Measurements from ENCODE around the gene TBC1D5. TPM values are rescaled to one million over a fixed set of nuclear protein-coding genes. Genes with fewer than 3 reads are reported as not detected.
"Not testable (repeated sequence)": the region's sequence is repeated elsewhere in the genome, so short reads cannot be mapped to it uniquely, and the experiment has no call there.

TBC1D5 gene
- total and polyA plus RNA-seq, 2 of the 4 experiments (the other 2 are of a cell fraction): 16.4 to 57.0 TPM

- H4K8ac ChIP-seq (ENCODE audit: low read depth in 2 of 2, low read length in 2 of 2); H2AFZ ChIP-seq (replicated peaks; ENCODE audit: low read length, poor library complexity); CTCF ChIA-PET; H3K9ac ChIP-seq (ENCODE audit: low read depth, low read length); H4K91ac ChIP-seq (ENCODE audit: insufficient read depth, low read depth, low read length); intact Hi-C loops (cut with micrococcal nuclease); POLR2A ChIA-PET (ENCODE audit: unreplicated experiment); H3K4me2 ChIP-seq (ENCODE audit: low read depth, low read length); H3K27me3 ChIP-seq (ENCODE audit: control insufficient read depth, insufficient read depth, low read length); H3K14ac ChIP-seq (replicated peaks; ENCODE audit: low read depth, low read length); H4K20me1 ChIP-seq (ENCODE audit: insufficient read depth, low read length); H3K36me3 ChIP-seq (ENCODE audit: control insufficient read depth, insufficient read depth, low read length); H3K18ac ChIP-seq (ENCODE audit: low read depth, low read length); H2AK9ac ChIP-seq (replicated peaks; ENCODE audit: low read depth, low read length, poor library complexity); H3K23ac ChIP-seq (ENCODE audit: low read depth, low read length); H4K5ac ChIP-seq (ENCODE audit: low read depth, low read length); H2BK20ac ChIP-seq (ENCODE audit: low read depth, low read length); dilution Hi-C loops (cut with HindIII; ENCODE audit: low sequenced_read_pairs, unreplicated experiment); H3K9me3 ChIP-seq (ENCODE audit: control insufficient read depth, insufficient read depth, low read length); ATAC-seq (ENCODE audit: low read depth); H3K4ac ChIP-seq (ENCODE audit: low read depth, low read length); H3K4me3 ChIP-seq (ENCODE audit: insufficient read depth, low read depth, low read length); H3K56ac ChIP-seq (ENCODE audit: extremely low read depth, insufficient read depth, low read length); H2BK120ac ChIP-seq (ENCODE audit: low read depth, low read length); H2BK15ac ChIP-seq (ENCODE audit: low read depth, low read length); H3K4me1 ChIP-seq (ENCODE audit: control insufficient read depth, insufficient read depth, low read length); BruUV-seq (replicated peaks); DNase-seq; H3K9me1 ChIP-seq (ENCODE audit: insufficient read depth, low read length); H3K79me1 ChIP-seq (ENCODE audit: low read depth in 1 of 2, low read length in 2 of 2); H2AK5ac ChIP-seq (ENCODE audit: low read depth, low read length); H2BK5ac ChIP-seq (ENCODE audit: low read depth, low read length, poor library complexity, severe bottlenecking); H3K27ac ChIP-seq (ENCODE audit: insufficient read depth, low read length): not testable (repeated sequence)
- in situ Hi-C loops (cut with MboI; ENCODE audit: low sequenced_read_pairs): loop anchor here (10.0 to 25.0 kb wide), 2 partner anchors 186 to 464 kb away; no protein-coding TSS in a partner anchor
- no CpG with 5 or more reads among the region's 8 CpGs for WGBS, 2 experiments (ENCODE audit: extremely low coverage in 2 of 2, insufficient read length in 1 of 2)
These were observed 93.6 kb downstream of the TBC1D5 start for GRCh38 chr3:17648630-17649355.

Data from IMR-90 (cell line).